Measurements from ENCODE around the gene EMSY.

GRCh38 chr11:76443268-76443980 is 1.4 kb upstream of the EMSY start:
- no peak for TF ChIP-seq CTCF (IDR thresholded peaks at IDR 0.05)
- no peak for TF ChIP-seq POLR2A (IDR thresholded peaks at IDR 0.05)

Measured in thyroid gland (tissue), 4 donors.